ENCODE data around the gene UBQLN4. TPM values are rescaled to one million over a fixed set of nuclear protein-coding genes. Genes with fewer than 3 reads are reported as not detected.

Gene UBQLN4
- total RNA-seq, 4 donors from 2014 or later = 15.1 to 16.5 (median 16.2) TPM

- no peak for TF ChIP-seq CTCF (IDR thresholded peaks at IDR 0.05; ENCODE audit: low read depth)
These were observed 21.1 kb upstream of the UBQLN4 start for GRCh38 chr1:156074661-156075060.

- TF ChIP-seq CTCF (IDR thresholded peaks at IDR 0.05; ENCODE audit: low read depth) = no peak
These were observed 20.1 kb upstream of the UBQLN4 start for GRCh38 chr1:156073740-156074139.

- TF ChIP-seq CTCF (IDR thresholded peaks at IDR 0.05; ENCODE audit: low read depth) = no peak
These were observed 19.6 kb upstream of the UBQLN4 start for GRCh38 chr1:156073110-156073687.

- no peak for TF ChIP-seq CTCF (IDR thresholded peaks at IDR 0.05; ENCODE audit: low read depth)
These were observed 18.7 kb upstream of the UBQLN4 start for GRCh38 chr1:156072251-156072650.

GRCh38 chr1:156070548-156070947, 16.9 kb upstream of the UBQLN4 start:
- no peak for TF ChIP-seq CTCF (IDR thresholded peaks at IDR 0.05; ENCODE audit: low read depth)

GRCh38 chr1:156069490-156070455, 16.2 kb upstream of the UBQLN4 start:
- TF ChIP-seq CTCF (IDR thresholded peaks at IDR 0.05; ENCODE audit: low read depth) = no peak

- no peak for TF ChIP-seq CTCF (IDR thresholded peaks at IDR 0.05; ENCODE audit: low read depth)
These were observed 13.7 kb upstream of the UBQLN4 start for GRCh38 chr1:156067262-156067661.

Measured in subcutaneous adipose tissue (tissue), 4 donors.